ENCODE measurements around the gene RGS7. TPM values are rescaled to one million over a fixed set of nuclear protein-coding genes. Genes with fewer than 3 reads are reported as not detected.

The RGS7 gene
- total RNA-seq, 4 donors from 2014 or later = not detected

DNA sequence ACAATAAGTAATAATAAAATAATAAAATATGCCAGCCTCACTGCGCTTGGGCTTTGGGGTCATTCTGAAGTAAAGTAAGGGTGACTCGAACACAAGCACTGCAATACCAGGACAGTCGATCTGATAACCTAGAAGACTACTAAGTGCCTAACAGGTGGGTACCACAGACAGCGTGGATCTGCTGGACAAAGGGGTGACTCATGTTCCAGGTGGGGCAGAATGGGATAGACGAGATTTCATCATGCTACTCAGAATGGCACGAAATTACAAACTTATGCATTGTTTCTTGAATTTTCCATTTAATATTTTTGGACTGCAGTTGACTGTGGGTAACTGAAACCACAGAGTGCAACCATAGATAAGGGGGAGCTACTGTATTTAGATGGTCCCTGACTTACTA, 523.9 kb downstream of the RGS7 start:
- TF ChIP-seq, protein P1, sequence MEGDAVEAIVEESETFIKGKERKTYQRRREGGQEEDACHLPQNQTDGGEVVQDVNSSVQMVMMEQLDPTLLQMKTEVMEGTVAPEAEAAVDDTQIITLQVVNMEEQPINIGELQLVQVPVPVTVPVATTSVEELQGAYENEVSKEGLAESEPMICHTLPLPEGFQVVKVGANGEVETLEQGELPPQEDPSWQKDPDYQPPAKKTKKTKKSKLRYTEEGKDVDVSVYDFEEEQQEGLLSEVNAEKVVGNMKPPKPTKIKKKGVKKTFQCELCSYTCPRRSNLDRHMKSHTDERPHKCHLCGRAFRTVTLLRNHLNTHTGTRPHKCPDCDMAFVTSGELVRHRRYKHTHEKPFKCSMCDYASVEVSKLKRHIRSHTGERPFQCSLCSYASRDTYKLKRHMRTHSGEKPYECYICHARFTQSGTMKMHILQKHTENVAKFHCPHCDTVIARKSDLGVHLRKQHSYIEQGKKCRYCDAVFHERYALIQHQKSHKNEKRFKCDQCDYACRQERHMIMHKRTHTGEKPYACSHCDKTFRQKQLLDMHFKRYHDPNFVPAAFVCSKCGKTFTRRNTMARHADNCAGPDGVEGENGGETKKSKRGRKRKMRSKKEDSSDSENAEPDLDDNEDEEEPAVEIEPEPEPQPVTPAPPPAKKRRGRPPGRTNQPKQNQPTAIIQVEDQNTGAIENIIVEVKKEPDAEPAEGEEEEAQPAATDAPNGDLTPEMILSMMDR (IDR thresholded peaks at IDR 0.05; ENCODE audit: low read depth) = no peak

DNA sequence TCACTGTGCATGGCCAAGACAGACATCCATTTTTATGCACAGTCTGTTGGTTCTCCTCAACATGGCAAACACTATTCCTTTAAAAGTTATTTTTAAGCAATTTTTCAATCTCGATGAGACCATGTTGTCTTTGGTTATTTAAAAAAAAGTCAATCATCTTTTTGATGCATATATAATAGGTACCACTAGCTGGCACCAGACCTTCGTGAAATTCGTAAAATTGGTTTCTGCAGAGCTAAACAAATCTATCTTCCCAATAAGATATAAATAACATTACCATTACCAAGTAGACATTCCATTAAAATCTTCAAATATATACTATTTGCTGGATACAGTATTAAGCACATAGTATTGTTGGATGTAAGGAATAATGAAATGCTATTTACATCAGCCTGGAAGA, 525.1 kb downstream of the RGS7 start:
- TF ChIP-seq, protein P1 (IDR thresholded peaks at IDR 0.05; ENCODE audit: low read depth) = no peak

DNA sequence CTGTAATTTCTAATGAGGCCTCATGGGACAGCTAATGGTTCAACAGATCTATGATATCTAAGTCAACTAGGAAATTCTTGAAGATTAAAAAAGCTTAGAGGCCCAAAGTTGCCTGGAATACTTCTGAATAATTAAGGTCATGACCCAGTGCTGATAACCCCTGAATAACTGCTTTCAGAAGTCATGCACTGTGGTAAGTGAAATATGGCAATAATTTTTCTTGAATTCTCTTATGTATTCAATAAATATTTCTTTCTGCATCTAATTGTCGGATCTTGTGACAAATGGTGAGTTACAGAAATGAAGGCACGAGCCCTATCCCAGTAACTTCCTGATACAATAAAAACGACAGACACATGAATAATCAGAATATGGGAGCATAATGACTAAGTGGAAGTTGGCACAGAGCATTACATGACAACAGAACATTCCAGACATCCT, 525.8 kb downstream of the RGS7 start:
- TF ChIP-seq, protein P1 (IDR thresholded peaks at IDR 0.05; ENCODE audit: low read depth) = no peak

DNA sequence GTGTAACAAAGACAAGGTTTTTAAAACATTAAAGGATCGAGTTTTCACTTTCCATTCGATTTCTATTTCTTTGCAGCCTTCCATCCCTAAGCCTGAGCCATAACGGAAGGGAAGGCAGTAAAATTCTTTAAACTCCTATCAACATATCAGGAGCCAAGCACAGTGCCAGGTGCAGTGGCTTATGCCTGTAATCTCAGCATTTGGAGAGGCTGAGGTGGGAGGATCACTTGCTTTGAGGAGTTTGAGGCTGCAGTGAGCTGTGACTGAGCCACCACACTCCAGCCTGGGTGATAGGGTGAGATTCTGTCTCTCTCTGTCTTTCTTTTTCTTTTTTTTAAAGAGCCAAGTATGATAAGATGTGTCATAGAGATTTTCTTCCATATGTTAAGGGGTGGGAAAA, 527.5 kb downstream of the RGS7 start:
- TF ChIP-seq, protein P1 (IDR thresholded peaks at IDR 0.05; ENCODE audit: low read depth) = no peak

DNA sequence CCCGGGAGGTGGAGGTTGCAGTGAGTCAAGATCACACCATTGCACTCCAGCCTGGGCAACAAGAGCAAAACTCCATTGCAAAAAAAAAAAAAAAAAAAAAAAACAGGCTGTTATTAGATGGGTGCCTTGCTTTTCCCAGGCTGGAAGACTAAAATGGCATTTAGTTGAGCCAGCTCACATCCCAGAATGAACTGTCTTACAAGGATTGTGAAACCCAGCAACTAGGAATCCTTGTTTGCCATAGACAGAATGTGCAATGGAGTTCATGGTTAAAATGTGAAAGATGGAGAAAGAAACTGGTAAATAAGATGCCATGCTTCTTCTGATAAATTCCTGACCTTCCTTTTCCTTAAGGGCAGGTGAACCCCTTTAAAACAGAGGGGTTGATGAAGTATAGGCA, 529.2 kb downstream of the RGS7 start:
- TF ChIP-seq, protein P1 (IDR thresholded peaks at IDR 0.05; ENCODE audit: low read depth) = no peak

DNA sequence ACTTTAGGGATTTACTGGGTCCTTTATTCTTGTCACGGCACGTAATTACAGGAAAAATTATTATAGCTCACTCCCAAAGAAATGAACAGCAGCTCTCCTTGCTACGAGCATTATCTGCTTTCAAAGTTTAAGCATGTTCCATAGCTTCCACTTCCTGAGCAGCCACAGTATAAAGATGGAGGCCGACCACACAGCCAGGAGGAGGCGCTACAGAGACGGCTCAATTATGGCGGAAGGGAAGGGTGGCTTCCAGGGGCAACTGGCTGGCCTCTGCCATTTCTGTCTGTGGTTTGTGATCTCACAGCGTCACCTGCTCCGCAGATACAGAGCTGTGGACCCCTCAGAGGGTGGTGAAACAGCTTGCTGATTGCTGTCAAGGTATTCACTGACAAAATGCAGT, 532.8 kb downstream of the RGS7 start:
- TF ChIP-seq, protein P1 (IDR thresholded peaks at IDR 0.05; ENCODE audit: low read depth) = no peak

DNA sequence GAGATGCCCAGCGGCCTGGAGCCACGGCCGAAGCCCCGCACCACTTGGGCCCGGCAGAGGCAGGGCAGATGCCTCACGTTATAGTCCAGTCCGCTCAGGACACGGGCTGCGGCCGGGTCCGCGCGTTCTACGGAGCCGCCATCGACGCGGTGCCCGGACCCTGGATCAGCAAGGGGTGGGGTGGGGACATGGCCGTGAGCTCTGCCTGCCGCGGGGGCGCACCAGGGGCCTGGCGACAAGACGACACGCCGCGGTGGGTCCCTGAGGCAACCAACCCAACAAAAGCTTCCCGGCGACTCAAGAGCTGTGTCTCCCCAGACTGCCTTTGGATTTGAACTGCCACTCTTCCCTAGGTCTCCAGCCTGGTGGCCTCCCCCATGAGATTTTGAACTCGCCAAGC, 533.6 kb downstream of the RGS7 start:
- TF ChIP-seq, protein P1 (IDR thresholded peaks at IDR 0.05; ENCODE audit: low read depth) = no peak
